Naive B cell (primary cell): ENCODE measurements around the gene TRAF7. TPM values are rescaled to one million over a fixed set of nuclear protein-coding genes. Genes with fewer than 3 reads are reported as not detected.

ENCODE experiments used
- ATAC-seq, 2 donors: fragments of 150-1000 bp; cut with Tn5 transposase; 2 replicates each; pipeline ENCODE4 v1.10.0; 2021; ENCODE audit warnings: low read depth in 2 of 2, mild to moderate bottlenecking in 2 of 2, moderate library complexity in 2 of 2
- DNase-seq: peaks from one replicate; pipeline ENCODE4 v3.0.0; 2022
- H3K27ac Mint-ChIP-seq, 6 donors: one replicate each; pipeline ENCODE4 v1.8.0; 2020 to 2022; ENCODE audit warnings: mild to moderate bottlenecking in 6 of 6, mixed read lengths in 6 of 6, moderate library complexity in 5 of 6, inconsistent platforms in 2 of 6
- H3K27me3 Mint-ChIP-seq, 3 donors: one replicate each; pipeline ENCODE4 v1.8.0; 2021 to 2022; ENCODE audit warnings: mixed read lengths in 3 of 3, mild to moderate bottlenecking in 1 of 3
- H3K36me3 Mint-ChIP-seq, 2 donors: one replicate each; pipeline ENCODE4 v1.8.0; 2020 to 2022; ENCODE audit warnings: mixed read lengths in 2 of 2, inconsistent platforms in 1 of 2, mild to moderate bottlenecking in 1 of 2
- H3K4me1 Mint-ChIP-seq, 3 donors: one replicate each; pipeline ENCODE4 v1.8.0; 2020 to 2022; ENCODE audit warnings: mixed read lengths in 3 of 3, inconsistent platforms in 1 of 3, mild to moderate bottlenecking in 1 of 3, moderate library complexity in 1 of 3
- H3K4me3 Mint-ChIP-seq, 8 donors: one replicate each; pipeline ENCODE4 v1.8.0; 2020 to 2022; ENCODE audit warnings: mild to moderate bottlenecking in 8 of 8, mixed read lengths in 8 of 8, moderate library complexity in 8 of 8, inconsistent platforms in 2 of 8
- H3K9me3 Mint-ChIP-seq, 7 donors: one replicate each; pipeline ENCODE4 v1.8.0; 2020 to 2022; ENCODE audit warnings: mixed read lengths in 7 of 7, mild to moderate bottlenecking in 5 of 7, inconsistent platforms in 2 of 7, moderate library complexity in 1 of 7
- polyA plus RNA-seq, 6 donors: library from polyadenylated mRNA; unstranded; fragments of 300-500 nt; fragmentation: Illumina TruSeq; gene quantifications; one replicate each; pipeline ENCODE4 v1.2.3, GENCODE V29; 2021; ENCODE audit warnings: low read depth in 6 of 6

Gene TRAF7
- polyA plus RNA-seq, 6 donors from 2014 or later, result 4.2 to 9.4 (median 5.6) TPM

DNA sequence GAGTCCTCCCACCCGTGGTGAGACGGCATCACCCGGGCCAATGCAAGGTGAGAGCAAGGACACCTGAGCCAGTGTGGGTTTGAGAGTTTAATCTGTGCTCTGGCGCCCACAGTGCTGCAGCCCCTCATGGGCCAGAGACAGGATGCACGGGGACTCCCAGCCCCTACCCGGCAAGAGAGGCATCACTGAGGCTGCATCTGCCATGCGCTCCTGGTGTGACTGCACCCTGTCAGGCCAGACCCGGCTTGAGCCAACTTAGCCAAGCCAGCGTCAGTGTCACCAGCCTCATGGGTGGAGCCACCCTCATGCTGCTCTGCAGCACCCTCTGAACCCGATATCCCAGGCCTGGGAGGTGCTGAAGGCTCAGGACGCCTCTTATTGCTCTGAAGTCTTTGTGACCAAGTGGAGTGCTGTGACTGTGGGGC, 56.4 kb downstream of the TRAF7 start:
- DNase-seq, result no peak
- Mint-ChIP-seq H3K36me3 (peaks cover 0 to 9% of the 10 kb centered on the region in 2 donors), H3K9me3 (no peaks in the 10 kb centered on the region), H3K27ac (peak overlapping the region in 1 of 6 donors; percentile 73), H3K27me3 (no peaks in the 10 kb centered on the region), H3K4me1 (peaks cover 17 to 26% (median 22%) of the 10 kb centered on the region in 3 donors), H3K4me3 (peak overlapping the region in 3 of 8 donors; percentile 13 to 46 (median 25))
- no peak for ATAC-seq

DNA sequence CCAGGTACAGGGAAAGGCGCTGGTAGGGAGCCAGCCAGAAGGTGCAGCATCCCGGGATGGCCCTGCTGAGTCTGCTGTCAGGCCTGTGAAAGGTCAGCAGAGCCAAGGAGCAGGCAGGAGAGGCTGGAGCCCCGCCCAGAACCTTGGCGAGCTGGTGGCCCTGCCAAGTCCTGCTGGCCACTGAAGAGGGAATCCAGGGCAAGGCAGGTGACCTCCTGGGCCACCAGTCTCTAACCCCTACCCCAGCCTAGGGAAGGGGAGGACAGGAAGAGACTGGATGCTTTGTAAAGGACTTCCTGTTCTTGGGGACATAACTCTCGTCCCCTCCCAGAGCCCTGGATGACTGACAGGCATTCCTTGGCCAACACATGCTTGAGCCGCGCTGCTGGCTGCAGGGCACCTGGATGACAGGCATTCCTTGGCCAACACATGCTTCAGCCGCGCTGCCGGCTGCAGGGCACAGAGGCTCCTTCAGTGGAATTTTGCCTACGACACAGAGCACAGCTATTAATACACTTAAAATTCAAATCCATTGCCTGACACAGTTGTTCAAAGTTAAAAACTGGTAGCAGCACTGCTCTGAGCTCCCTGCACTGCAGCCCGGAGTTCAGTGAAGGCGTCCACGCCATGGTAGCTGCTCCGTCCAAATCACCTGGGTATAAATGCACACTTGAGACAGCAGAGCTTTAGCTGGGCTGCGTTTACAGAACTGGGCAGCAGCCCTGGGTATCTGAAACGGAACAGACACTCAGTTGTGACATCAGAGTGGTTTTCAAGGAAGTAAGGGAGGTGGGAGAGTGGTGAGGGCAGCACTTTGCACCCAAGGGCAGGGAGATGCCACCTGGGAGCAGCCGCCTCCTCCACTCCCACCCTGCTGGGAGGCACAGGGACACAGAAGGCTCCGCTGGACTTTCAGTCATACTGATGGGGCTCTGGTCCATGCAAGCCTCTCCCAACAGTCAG, 57.1 kb downstream of the TRAF7 start:
- Mint-ChIP-seq H3K27ac (peak overlapping the region in 2 of 6 donors; percentile 21 to 73), H3K9me3 (no peaks in the 10 kb centered on the region), H3K27me3 (no peaks in the 10 kb centered on the region), H3K4me1 (peaks cover 13 to 21% (median 17%) of the 10 kb centered on the region in 3 donors), H3K4me3 (peak overlapping the region; percentile 36 to 86 (median 78)), H3K36me3 (peaks cover 0 to 5% of the 10 kb centered on the region in 2 donors)
- ATAC-seq, result no peak
- DNase-seq, result no peak

DNA sequence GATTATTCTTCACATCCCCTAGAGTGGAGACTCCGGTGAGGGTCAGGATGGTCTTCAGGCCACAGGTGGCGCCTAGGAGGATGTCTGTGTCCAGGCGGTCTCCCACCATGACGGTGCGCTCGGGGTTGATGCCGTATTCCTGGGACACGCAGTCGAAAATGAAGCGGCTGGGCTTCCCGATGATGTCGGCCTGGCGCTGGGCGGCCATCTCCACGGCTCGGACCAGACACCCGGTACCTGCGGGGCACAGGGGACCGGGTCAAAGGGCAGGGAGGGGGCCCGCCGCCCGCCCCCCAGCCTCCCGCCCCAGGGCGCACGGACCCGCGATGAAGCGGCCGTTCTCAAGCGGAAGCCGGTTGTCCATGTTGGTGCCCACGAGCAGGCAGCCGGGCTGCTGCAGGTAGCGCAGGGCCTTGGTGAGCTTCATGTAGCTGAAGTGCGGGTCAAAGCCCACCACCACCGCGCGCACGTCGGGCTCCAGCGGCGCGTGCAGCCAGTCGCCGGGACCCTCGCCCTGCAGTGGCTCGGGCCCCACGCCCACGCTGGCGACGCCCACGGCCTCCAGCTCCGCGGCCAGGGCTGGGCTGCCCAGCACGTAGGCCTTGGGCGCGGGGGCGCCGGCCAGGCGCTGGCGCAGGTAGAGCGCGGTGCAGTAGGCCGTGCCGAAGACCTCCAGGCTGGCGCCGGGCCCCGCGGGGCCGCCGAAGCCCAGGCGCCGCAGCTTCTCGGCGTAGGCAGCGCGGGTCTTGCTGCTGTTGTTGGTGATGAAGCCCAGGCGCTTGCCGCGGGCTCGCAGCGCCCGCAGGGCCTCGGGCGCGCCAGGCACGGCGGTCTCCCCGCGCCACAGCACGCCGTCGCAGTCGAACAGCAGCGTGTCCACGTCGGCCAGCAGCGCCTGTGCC, 58.5 kb downstream of the TRAF7 start:
- Mint-ChIP-seq H3K4me3 (peak overlapping the region; percentile 69 to 87 (median 82)), H3K27me3 (no peaks in the 10 kb centered on the region), H3K9me3 (no peaks in the 10 kb centered on the region), H3K36me3 (no peaks in the 10 kb centered on the region), H3K4me1 (peaks cover 10 to 18% (median 11%) of the 10 kb centered on the region in 3 donors), H3K27ac (peak overlapping the region in 1 of 6 donors; percentile 82)
- ATAC-seq, result peak; percentile 2 to 3
- DNase-seq, result no peak

DNA sequence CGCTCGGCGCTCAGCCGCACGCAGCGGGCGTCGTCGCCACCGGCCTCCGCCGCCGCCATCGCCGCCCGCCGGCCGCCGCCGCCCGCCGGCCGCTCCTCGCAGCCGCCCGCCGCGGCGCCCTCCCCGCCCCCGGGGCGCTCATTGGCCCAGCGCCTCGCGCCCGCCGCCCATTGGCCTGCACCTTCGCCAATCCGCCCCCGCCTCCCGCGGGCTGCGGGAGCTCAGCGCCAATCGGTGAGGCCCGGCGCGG, 59.1 kb downstream of the TRAF7 start, which contains the start of gene PGP:
PGP (minus strand) TSS at position 122 of the 250 bp plus-strand sequence; CDS start at position 59, 63 bp downstream.
- Mint-ChIP-seq H3K27ac (peak within 1 kb of the TSS in 4 of 6 donors; percentile 82 to 92 (median 84)), H3K36me3 (no peaks in the 10 kb centered on the region), H3K4me1 (peaks cover 10 to 18% (median 11%) of the 10 kb centered on the region in 3 donors), H3K27me3 (no peaks in the 10 kb centered on the region), H3K9me3 (no peaks in the 10 kb centered on the region), H3K4me3 (peak within 1 kb of the TSS; percentile 86 to 94 (median 89))
- ATAC-seq (peak; percentile 95 to 96), DNase-seq (no peak)

- DNase-seq, result no peak
Observed at GRCh38 chr16:2216330-2216729, 60.7 kb downstream of the TRAF7 start.

GRCh38 chr16:2223221-2223941, 67.8 kb downstream of the TRAF7 start, which contains the start of gene E4F1:
TSS of gene E4F1 (plus strand) at chr16:2223591. CDS start at chr16:2223614, 23 bp downstream.
- no peaks in the 10 kb centered on the region for H3K27me3 Mint-ChIP-seq
- no peaks in the 10 kb centered on the region for H3K9me3 Mint-ChIP-seq
- peak within 1 kb of the TSS; percentile 44 to 89 (median 68) for H3K27ac Mint-ChIP-seq
- H3K36me3 Mint-ChIP-seq, result no peaks in the 10 kb centered on the region
- DNase-seq (peak; percentile 99), ATAC-seq (peak; percentile 96 to 97)
- peak within 1 kb of the TSS; percentile 75 to 94 (median 87) for H3K4me3 Mint-ChIP-seq
- H3K4me1 Mint-ChIP-seq, result peaks cover 0 to 21% (median 21%) of the 10 kb centered on the region in 3 donors

More at GRCh38 chr16:2216330-2216729, 60.7 kb downstream of the TRAF7 start:
- Mint-ChIP-seq H3K4me3 (peak overlapping the region in 7 of 8 donors; percentile 55 to 94 (median 87)), H3K4me1 (peaks cover 10 to 18% (median 11%) of the 10 kb centered on the region in 3 donors), H3K9me3 (no peaks in the 10 kb centered on the region), H3K27me3 (no peaks in the 10 kb centered on the region), H3K36me3 (no peaks in the 10 kb centered on the region), H3K27ac (peak overlapping the region in 1 of 6 donors; percentile 82)
- no peak for ATAC-seq

GRCh38 chr16:2223942-2224486, 68.4 kb downstream of the TRAF7 start:
- H3K4me3 Mint-ChIP-seq, result peak overlapping the region; percentile 70 to 92 (median 84)
- no peak for DNase-seq
- no peaks in the 10 kb centered on the region for H3K9me3 Mint-ChIP-seq
- ATAC-seq, result peak; percentile 3 to 7
- H3K36me3 Mint-ChIP-seq, result no peaks in the 10 kb centered on the region
- H3K27ac Mint-ChIP-seq, result peak overlapping the region in 4 of 6 donors; percentile 28 to 78 (median 62)
- no peaks in the 10 kb centered on the region for H3K27me3 Mint-ChIP-seq
- peaks cover 0 to 21% (median 21%) of the 10 kb centered on the region in 3 donors for H3K4me1 Mint-ChIP-seq

GRCh38 chr16:2226245-2226793, 70.7 kb downstream of the TRAF7 start:
- Mint-ChIP-seq H3K4me3 (peak overlapping the region in 6 of 8 donors; percentile 8 to 79 (median 20)), H3K36me3 (peaks cover 0 to 11% of the 10 kb centered on the region in 2 donors), H3K4me1 (peaks cover 0 to 21% (median 21%) of the 10 kb centered on the region in 3 donors), H3K27ac (peak overlapping the region in 3 of 6 donors; percentile 58 to 80 (median 68)), H3K27me3 (no peaks in the 10 kb centered on the region), H3K9me3 (no peaks in the 10 kb centered on the region)
- ATAC-seq (no peak), DNase-seq (no peak)

DNA sequence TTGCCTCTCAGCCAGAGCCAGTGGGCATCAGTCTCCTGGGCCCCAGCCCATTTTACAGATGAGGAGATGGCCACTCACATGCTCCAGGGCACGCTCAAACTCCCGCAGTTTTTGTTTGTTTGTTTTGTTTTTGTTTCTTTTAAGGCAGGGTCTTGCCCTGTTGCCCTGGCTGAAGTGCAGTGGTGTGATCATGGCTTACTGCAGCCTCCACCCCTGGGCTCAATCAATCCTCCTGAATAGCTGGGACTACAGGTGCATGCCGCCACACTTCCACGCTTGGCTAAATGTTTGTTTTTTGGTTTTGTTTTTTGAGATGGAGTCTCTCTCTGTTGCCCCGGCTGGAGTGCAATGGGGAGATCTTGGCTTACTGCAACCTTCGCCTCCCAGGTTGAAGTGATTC, 71.3 kb downstream of the TRAF7 start:
- peak overlapping the region in 1 of 6 donors; percentile 58 for H3K27ac Mint-ChIP-seq
- peak overlapping the region in 2 of 8 donors; percentile 22 to 79 for H3K4me3 Mint-ChIP-seq

More for the DNA sequence above, 71.3 kb downstream of the TRAF7 start:
- no peaks in the 10 kb centered on the region for H3K27me3 Mint-ChIP-seq
- H3K36me3 Mint-ChIP-seq, result peaks cover 0 to 11% of the 10 kb centered on the region in 2 donors
- no peaks in the 10 kb centered on the region for H3K9me3 Mint-ChIP-seq
- ATAC-seq (no peak), DNase-seq (no peak)
- H3K4me1 Mint-ChIP-seq, result peaks cover 0 to 21% (median 21%) of the 10 kb centered on the region in 3 donors
